ENCODE results near the gene FAM200C. TPM values are rescaled to one million over a fixed set of nuclear protein-coding genes. Genes with fewer than 3 reads are reported as not detected.
A peak's percentile ranks its signal among the peaks of the same experiment; 100 is the strongest.
"Not testable (repeated sequence)": the region's sequence is repeated elsewhere in the genome, so short reads cannot be mapped to it uniquely, and the experiment has no call there.

The FAM200C gene
- 1 to 10 TPM; 1.3 to 1.8 TPM for total RNA-seq
- long read RNA-seq, partial matches to known transcripts: 0 of 4 reads
- long read RNA-seq, other reads (novel, unspliced or antisense): 0 of 4 reads

DNA sequence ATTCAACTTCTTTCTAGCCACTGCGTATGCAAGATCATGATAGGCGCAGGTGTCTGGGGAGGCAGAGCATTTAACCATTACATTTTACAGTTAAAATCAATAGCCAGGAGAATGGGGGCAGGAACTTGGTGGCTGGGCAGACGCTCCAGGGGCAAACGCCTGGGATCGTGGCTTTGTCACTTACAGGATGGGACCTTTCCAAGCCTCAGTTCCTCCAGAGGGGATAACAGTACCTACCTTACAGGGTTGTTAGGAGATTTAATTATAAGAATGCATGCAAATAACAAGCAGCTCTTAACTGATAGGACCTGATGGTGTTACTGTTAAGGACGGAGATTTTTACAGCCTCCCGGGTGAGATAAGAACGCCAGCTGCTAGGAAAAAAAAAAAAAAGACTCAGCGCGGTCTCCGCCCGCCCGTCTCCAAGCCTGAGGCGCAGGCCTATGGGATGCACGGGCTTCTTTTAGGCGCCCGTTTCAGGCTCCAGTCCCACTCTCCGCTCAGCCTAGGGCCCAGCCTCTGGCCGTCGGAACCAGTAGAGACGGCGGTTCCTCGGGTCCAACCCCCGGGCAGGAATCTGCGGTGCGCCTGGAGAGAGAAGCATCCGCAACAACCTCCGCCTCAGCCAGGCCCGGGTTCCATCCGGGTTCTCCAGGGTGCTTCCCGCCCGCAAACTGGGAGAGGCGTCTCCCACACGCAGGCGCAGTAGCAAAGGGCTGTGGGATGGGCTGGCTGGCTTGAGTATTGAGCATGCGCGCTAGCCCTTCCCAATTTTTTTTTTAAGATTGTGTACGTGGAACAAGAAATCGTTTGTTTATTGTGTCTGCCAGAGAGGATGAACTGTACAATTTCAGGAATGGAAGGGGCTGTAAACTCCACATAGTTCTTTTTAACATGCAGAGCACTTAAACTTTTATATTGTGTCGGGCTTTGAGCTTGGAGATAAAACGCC lies at the start of gene FAM200C:
Gene FAM200C, minus strand, starts transcription at position 653 of the 952 bp plus-strand sequence. CDS start 4,564 bp downstream, outside the sequence.
- DNase-seq: peak; percentile 89 to 95
- peak; percentile 96 for ATAC-seq
- intact Hi-C loops (cut with DNase I, micrococcal nuclease): no loop called here

DNA sequence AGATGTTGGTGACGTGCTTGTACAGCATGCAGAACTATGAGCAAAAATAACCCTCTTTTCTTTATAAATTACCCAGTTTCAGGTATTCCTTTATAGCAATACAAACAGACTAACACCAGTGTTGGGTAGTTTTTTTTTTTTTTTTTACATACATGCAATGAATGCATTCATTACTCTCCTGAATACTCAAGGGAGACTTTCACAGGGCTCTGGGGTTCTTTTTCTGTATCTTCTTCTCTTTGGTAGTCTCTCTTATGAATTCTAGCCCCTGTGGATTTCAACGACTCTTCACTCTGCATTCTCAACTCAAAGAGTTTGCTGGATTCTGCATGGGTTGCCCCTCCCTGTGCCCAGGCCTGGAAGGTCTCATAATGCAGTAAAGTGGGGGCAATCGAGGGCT lies 49.6 kb upstream of the FAM200C start:
- ATAC-seq: no peak
- intact Hi-C loops (cut with DNase I, micrococcal nuclease): loop anchor here in 1 of 2 donors (10.0 kb wide), 1 partner anchor 55 kb away; no protein-coding TSS in a partner anchor
- no peak for DNase-seq

DNA sequence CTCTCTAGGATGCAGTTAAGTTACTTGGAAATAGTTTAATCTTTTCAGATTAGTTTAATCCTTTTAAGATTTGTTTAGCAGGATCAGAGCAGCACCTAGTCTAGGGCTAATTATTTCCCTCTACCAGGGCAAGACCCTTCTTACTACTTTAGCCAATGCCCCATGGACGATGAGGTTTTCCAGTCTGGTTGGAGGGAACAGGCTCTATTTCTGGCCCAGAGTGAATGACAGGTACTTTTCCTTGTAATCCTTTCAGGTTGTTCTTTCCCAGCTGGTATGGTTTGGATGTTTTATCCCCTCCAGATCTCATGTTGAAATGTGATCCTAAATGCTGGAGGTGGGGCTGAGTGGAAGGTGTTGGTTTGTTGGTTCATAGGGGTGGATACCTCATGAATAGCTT lies 49.0 kb upstream of the FAM200C start:
- intact Hi-C loops (cut with DNase I, micrococcal nuclease): loop anchor here in 1 of 2 donors (10.0 kb wide), 1 partner anchor 56 kb away; no protein-coding TSS in a partner anchor
- DNase-seq (no peak), ATAC-seq (no peak)

DNA sequence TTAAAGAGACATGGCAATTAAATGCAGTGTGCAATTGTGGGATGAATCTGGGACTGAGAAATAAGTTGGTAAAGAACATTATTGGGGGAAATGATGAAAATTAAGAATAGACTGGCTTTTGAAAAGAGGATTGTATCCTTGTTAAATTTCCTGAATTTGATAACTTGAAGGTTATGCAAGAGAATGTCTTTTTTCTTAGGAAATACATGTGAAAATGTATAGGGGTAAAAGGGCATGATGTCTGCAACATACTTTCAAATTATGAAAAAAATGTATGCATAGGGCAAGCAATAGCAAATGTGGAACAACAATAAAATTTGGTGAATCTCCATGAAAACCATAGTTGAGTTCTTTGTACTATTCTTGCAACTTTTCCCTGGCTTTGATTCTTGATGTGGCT lies 45.9 kb upstream of the FAM200C start:
- no peak for DNase-seq
- intact Hi-C loops (cut with DNase I, micrococcal nuclease): loop anchor here in 1 of 2 donors (10.0 kb wide), 1 partner anchor 59 kb away; no protein-coding TSS in a partner anchor
- no peak for ATAC-seq

DNA sequence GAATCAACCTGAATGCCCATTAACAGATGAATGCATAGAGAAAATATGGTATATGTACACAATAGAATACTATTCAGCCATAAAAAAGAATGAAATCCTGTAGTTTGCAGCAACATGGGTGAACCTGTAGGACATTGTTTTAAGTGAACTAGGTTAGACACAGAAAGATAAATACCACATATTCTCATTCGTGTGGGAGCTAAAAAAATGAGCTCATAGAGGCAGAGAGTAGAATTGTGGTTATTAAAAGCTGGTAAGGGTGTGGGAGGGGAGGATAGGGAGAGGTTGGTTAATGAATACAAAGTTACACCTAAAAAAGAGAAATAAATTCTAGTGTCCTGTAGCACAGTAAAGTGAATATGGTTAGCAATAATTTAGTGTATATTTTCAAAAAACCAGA lies 45.3 kb upstream of the FAM200C start:
- ATAC-seq (no peak), DNase-seq (no peak)
- intact Hi-C loops (cut with DNase I, micrococcal nuclease): loop anchor here in 1 of 2 donors (10.0 kb wide), 1 partner anchor 60 kb away; no protein-coding TSS in a partner anchor

DNA sequence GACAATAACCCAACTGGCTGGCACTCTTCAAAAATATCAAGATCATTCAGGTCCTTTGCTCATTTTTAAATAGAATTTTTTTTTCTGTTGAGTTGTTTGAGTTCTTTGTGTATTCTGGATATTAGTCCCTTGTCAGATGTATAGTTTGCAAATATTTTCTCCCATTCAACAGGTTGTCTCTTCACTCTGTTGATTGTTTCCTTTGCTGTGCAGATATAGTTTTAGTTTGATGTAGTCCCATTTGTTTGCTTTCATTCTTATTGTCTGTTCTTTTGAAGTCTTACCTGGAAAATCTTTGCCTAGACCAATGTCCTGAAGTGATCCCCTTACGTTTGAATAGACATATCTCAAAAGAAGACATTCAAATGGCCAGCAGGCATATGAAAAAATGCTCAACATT lies 44.6 kb upstream of the FAM200C start:
- ATAC-seq: no peak
- DNase-seq: no peak
- intact Hi-C loops (cut with DNase I, micrococcal nuclease): loop anchor here in 1 of 2 donors (10.0 kb wide), 1 partner anchor 60 kb away; no protein-coding TSS in a partner anchor

DNA sequence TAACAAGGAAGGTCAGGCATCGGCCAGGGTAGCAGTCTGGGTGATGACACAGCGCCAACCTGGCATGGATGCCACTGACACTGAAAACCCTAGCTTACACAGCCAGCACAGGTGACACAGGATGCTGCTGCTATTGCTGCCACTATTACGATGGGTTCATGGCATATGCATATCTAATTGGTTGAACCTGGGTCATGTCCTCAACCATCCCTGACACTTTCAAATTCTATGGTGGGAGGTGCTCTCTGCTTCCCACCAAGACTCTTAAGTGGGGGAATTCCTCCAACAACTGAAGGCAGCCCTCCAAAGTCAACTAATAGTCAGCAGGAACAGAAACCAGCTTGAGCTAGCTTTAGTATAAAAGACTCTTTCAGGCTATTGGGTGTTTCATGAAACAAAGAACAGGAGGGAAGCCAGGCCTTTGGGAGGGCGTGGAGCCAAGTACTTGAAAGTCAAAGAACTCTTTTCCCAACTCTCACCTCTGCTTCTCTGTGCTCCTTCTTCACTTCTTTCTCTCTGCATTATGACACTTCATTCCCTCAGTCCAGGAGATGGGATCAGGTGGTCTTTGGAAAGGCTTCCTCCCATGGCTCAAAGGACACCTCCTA lies 43.1 kb upstream of the FAM200C start:
- intact Hi-C loops (cut with DNase I, micrococcal nuclease): loop anchor here in 1 of 2 donors (10.0 kb wide), 1 partner anchor 62 kb away; no protein-coding TSS in a partner anchor
- DNase-seq (no peak), ATAC-seq (no peak)

DNA sequence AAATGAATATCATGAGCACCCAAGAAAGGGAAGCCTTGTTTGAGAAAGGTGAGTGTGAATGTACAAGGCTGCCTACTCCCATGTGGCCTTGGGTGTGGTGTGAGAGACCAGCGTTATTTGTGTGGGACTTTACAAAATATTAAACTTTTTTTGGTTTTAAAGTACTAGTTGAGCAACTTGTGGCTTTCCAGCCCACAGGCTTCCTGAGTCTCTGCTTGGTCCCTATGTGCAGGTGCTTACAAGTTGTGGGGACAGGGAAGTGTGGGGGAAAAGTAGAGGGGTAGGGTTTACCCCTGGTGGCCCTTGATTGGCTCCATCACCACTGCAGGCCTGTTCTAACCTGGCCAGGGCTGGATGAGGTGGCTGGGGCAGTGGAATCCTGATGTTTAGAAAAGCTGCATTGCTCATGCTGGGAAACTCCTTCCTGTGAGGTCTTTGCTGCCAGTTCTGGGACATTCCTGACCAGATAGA lies 41.5 kb upstream of the FAM200C start:
- intact Hi-C loops (cut with DNase I, micrococcal nuclease): loop anchor here in 1 of 2 donors (10.0 kb wide), 1 partner anchor 63 kb away; no protein-coding TSS in a partner anchor
- DNase-seq (no peak), ATAC-seq (no peak)

DNA sequence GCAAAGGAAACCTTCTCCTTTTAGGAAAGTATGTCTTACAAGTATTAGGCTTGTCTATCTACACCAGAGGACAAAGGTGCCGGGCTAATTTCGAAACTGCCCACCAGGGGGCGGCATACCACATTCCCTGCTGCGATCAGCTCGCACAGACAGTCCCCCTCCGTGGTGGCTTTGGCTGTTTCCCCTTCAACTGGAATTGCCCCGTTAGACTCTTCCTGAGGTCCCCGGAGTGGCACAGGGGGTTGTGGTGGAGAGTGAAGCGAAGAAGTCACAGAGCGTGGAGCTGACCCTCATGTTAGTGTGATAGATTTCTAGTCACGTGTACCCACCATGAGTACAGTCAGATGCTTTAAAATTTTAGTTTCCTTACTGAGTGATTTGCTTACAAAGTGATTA lies 39.3 kb upstream of the FAM200C start:
- ATAC-seq: peak; percentile 94
- intact Hi-C loops (cut with DNase I, micrococcal nuclease): no loop called here

DNA sequence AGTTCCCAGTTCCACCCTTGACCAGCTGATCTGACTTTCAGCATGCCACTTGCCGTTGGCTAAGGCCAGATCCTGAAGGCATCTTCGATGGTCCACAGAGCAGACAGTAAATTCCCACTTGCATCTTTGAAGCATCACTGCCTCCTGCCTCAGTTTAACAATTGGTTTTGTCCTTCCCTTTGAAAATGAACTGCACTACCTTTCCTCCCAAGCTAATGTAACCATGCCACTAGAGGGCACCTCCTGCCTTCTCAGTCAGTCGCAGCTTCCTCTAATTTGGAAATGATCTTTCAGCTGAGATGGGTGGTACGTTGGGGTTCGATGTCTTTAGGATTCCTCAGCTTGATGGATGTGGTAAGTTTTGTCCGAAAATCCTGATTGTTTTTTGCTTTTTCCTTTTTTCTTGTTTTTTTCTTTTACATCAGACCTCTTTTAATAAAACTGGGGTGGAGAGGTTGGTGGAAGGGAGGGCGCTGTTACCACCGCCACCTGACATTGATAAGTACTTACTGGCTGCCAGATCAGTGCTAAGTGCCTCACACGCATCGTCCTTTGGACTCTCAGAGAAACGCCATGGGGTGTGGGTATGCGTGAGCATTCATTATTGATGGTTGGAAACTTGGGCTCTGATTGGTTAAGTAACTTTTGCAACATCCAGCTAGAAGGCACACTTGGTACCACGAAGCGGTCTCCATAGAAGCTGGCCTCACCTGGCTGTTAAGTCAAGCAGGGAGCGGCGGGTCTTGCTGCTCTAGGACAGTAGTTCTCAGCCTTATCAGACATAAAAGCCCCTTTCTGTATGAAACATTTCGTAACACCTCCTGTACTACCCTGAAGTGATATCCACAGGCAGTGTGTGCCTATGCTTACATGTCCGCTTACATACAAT lies 38.7 kb upstream of the FAM200C start:
- DNase-seq (peak; percentile 42 to 51), ATAC-seq (peak; percentile 83)
- intact Hi-C loops (cut with DNase I, micrococcal nuclease): no loop called here

More for the DNA sequence above, 39.3 kb upstream of the FAM200C start:
- peak; percentile 79 to 92 for DNase-seq

DNA sequence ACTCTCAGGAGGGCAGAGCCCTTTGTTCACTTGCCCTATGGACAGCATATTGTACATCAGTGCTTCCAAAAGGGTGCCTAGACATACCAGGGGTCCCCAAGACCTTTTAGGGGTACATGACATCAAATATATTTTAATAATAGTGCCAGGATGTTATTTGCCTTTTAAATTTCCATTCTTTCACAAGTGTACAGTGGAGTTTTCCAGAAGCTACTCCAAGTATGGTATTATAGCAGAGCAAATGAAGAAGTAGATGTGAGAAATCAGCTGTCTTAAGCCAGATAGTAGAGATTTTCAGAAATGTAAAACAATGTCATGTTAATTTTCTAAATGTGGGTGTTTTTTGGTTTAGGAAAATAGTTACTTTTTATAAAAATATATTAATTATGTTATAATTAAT lies 37.4 kb upstream of the FAM200C start:
- ATAC-seq: no peak
- DNase-seq: no peak
- intact Hi-C loops (cut with DNase I, micrococcal nuclease): no loop called here

DNA sequence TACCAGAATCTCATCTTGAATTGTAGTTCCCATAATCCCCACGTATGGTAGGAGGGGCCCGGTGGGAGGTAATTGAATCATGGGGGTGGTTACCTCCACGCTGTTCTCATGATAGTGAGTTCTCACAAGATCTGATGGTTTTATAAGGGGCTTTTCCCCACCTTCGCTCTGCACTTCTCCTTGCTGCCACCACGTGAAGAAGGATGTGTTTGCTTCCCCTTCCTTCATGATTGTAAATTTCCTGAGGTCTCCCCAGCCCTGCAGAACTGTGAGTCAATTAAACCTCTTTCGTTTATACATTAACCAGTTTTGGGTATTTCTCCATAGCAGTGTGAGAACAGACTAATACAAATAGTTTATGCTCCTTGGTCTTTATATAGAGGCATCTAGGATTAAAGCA lies 36.8 kb upstream of the FAM200C start:
- ATAC-seq; intact Hi-C loops (cut with DNase I, micrococcal nuclease); DNase-seq: not testable (repeated sequence)

DNA sequence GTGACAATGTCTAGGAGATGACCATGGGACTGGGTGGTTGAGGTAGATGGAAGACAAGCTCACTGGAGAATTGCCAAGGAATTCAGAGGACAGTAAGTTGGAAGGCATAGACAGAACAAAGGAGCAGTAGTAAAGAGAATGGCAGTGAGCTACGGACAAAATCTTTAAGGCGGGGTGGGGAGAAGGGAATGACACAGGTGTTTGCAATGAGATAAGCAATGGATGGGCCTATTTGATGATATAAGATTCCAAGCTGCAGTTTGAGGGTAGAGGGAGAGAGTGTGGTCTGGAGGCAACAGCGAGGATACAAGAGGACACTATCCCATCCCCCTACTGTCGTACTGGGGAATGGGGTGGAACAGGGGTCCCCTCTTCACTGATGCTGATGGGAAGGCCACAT lies 36.2 kb upstream of the FAM200C start:
- no peak for DNase-seq
- intact Hi-C loops (cut with DNase I, micrococcal nuclease): no loop called here

DNA sequence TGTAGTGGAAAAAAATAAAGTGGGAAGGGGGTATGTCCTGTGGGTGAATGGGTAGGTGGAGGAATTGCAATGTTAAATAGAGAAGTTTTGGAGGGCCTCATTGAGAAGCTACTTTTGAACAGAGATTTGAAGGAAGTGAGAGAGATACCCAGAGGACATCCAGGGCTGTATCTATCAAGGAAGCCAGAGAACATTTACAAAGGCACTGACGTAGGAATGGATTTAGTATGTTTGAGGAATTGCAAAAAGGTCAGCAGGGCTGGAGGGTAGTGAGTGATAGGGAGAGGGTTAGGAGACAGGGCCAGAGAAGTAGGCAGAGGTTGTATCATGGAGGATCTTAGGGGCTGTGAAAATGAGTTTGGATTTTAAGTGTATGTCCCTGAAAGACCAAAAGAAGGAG lies 35.7 kb upstream of the FAM200C start:
- no peak for ATAC-seq
- DNase-seq: no peak
- intact Hi-C loops (cut with DNase I, micrococcal nuclease): no loop called here

More for the DNA sequence above, 36.2 kb upstream of the FAM200C start:
- ATAC-seq: no peak

DNA sequence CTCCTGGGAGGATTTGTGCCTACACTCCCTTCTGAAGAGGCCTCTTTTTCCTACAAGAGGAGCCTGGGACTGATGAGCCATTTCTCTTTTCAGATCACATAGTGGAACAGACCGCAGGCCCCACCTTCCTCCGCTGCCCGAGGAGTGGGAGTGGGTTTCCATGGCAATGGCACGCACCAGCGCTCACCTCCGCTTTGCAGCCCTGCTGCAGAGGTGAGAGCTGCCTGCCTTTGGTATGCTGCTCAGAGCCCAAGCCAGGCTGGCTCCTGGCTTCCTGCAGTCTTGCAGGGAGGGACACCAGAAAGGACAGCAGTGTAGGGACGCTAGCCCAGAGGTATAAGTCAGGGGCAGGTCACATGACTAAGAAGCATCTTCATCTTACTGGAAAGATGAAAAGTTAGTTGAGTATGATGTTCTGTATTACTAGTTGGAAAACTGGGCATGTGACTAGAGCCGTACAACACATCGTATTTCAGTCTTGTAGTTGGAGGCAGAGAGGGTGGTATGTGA lies 34.2 kb upstream of the FAM200C start:
- DNase-seq: no peak
- ATAC-seq: no peak
- intact Hi-C loops (cut with DNase I, micrococcal nuclease): no loop called here

DNA sequence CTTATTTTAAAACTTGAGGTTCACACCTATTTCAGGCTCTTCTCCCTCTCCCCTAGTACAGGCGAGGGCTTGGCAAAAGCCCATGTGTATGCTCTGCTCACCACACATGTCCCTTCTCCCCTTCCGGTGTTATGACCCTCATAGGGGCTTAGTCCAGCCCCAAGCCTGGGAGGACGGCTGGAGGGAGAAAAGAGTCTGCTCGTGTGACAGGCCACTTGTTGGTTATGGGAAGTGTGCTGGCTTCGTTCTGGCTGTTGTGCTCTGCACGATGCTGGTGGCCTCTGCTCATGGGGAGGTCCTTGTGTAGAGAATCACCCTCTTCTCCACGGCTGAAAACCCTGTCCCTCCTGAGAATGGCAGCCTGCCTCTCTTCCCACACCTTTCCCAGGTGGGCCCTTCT lies 32.9 kb upstream of the FAM200C start:
- intact Hi-C loops (cut with DNase I, micrococcal nuclease): no loop called here

DNA sequence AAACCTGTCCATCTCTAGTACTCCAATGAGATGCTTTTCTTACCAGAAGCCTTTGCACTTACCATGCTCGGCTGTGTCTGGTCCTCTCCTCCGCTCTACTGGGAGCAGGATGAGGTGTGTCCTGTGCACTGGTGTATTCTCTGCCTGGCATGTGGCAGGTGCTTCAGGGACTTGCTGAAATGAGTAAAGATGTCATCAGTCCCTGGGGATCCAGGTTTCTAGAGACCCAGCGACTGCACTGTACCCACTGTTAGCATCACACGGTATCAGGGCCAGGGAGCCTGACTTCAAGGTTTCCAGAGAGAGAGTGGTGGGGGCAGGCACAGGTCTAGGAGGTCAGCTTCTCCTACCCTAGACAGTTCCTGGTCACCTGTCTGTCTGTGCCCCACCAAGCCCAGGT lies 32.3 kb upstream of the FAM200C start:
- ATAC-seq: no peak
- intact Hi-C loops (cut with DNase I, micrococcal nuclease): no loop called here

More for the DNA sequence above, 32.9 kb upstream of the FAM200C start:
- DNase-seq (no peak), ATAC-seq (no peak)

DNA sequence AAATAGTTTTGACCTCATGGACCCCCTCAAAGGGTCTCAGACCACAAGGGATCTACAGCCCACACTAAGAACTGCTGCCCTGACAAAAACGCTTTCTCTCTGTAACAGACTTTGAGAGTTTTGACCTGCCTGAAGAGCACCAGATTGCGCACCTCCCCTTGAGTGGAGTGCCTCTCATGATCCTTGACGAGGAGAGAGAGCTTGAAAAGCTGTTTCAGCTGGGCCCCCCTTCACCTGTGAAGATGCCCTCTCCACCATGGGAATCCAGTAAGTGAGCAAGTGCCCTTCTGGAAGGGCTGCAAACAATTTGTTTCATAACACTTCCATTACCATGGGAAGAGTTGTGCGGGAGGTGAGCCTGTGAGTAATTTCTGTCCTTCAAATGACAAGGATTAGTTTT lies 27.8 kb upstream of the FAM200C start:
- DNase-seq: no peak
- intact Hi-C loops (cut with DNase I, micrococcal nuclease): no loop called here
- ATAC-seq: no peak

More for the DNA sequence above, 32.3 kb upstream of the FAM200C start:
- DNase-seq: no peak
